HG03025 (cell line): Measurements from ENCODE around the gene COL5A1.

Experiments used
- ATAC-seq: cut with Tn5 transposase; IDR thresholded peaks from one replicate; pipeline ENCODE4 v1.9.1; 2021; ENCODE audit warnings: mild to moderate bottlenecking, moderate library complexity; ENCODE audit not compliant: unreplicated experiment, low FRiP score

Gene COL5A1

DNA sequence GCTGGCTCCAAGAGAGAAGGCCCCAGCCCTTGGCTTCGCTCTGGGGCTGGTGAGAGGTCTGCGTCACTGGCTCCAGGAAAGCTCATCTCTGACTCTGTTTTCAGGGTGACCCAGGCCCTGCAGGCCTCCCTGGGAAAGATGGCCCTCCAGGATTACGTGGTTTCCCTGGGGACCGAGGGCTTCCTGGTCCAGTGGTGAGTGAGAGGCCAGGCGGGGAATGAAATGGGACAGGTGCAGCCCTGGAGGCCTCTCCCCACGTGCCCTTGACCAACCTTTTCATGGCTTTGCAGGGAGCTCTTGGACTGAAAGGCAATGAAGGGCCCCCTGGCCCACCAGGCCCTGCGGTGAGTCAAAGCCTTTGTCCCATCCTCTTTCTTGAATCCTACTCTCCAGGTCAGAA is 163.3 kb downstream of the COL5A1 start:
- ATAC-seq: no peak

DNA sequence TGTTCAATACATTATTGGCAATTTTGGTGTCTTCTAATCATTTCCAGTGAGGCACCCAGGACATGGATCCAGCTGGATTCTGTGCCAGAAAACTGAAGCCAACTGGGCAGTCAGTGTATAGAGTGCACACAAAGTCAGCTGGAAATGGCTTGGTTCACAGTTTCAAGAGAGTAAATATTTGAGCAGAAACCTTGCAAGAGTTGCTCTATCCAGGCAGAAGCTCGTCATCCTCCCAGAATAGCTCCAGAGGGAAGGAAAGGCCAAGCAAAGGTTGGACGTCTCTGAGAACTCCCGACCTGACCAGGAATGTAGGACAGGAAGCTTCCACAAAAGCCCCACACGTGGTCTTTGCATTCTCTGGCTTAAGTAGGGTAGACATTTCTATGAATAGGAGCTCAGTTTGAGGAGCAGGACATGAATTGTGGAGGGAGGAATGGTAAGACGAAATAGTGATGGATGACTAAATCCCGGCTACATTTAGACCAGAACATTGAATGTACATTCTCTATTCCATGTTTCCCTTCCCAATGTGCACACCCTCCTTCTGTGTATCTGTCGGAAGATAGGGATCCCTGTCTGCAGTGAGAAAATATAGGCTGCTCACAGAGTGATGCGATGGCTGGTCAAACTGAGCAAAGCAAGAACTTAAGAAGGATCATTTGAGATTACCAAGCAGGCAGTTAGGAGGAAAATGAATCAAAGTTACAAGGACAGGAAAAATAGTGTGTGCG is 166.3 kb downstream of the COL5A1 start:
- no peak for ATAC-seq

DNA sequence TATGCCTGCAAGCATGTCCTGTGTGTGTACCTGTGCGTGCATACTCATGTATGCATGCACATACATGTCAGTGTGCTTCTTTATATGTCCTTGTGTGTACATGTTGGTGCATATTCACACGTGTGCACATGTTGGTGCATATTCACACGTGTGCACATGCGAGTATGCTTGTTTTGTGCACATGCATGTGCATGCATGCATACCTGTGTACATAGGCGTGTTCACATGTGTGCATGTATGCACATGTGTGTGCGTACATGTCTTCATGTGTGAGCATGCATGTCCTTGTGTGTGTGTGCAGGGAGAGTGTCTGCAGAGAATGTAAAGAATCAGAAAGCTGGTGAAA is 166.8 kb downstream of the COL5A1 start:
- no peak for ATAC-seq

DNA sequence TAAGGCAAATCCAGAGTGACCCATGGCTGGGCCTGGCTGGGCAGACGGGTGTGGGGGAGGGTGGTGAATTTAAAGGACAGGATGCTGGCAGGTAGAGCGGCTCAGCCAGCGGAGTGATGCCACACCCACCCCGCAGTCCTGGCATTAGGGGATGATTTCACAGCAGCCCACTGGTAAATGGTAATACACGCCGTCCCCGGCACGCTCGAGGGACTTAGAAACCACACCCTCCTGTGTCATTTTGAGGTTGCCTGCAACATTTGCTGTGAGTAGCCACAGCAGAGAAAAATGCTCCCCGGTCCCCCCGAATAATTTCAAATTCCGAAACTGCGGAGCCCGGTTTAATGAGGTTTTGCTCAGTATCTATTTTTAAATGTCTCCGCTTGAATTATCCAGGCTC is 167.7 kb downstream of the COL5A1 start:
- ATAC-seq: no peak

DNA sequence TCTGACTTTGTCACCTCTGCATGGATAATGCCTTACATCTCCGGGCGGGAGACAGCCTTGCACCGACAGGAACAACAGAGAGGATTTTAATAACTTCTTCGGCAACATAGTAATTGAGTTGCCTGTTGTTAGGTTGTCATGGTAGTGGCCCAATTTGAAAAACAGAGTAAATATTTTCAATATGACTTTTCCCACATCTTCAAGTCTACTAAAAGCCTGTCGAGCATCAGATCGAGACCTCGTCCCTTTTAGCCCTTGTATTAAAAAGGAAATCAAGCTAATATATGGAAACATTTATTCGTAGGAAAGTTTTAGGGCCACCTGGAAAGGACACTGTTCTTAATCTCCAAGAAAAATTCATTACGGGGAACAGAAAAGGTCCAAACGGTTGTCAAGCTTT is 168.2 kb downstream of the COL5A1 start:
- no peak for ATAC-seq

DNA sequence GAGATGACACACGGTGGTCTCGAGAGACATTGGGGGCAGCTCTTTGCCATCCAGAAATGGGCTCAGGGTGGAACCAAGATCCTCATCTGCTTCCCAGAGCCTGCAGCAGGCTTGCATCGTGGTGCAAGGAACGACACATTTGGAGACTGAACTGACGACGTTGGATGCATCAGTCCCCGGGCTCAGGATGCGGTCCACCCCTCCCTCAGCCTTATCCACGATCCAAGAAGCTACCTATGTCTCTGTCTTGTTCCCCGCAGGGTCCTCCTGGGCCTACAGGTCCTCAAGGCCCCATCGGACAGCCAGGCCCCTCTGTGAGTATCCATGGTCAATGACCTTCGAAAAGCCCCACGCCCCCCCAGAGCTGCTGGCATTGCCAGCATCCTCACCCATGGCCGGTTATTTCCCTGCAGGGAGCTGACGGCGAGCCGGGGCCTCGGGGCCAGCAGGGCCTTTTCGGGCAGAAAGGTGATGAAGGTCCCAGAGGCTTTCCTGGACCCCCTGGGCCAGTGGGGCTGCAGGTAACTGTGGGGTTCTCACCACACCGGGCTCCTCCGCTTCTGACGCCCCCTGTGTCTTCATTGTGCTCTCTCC is 169.6 kb downstream of the COL5A1 start:
- ATAC-seq: no peak

DNA sequence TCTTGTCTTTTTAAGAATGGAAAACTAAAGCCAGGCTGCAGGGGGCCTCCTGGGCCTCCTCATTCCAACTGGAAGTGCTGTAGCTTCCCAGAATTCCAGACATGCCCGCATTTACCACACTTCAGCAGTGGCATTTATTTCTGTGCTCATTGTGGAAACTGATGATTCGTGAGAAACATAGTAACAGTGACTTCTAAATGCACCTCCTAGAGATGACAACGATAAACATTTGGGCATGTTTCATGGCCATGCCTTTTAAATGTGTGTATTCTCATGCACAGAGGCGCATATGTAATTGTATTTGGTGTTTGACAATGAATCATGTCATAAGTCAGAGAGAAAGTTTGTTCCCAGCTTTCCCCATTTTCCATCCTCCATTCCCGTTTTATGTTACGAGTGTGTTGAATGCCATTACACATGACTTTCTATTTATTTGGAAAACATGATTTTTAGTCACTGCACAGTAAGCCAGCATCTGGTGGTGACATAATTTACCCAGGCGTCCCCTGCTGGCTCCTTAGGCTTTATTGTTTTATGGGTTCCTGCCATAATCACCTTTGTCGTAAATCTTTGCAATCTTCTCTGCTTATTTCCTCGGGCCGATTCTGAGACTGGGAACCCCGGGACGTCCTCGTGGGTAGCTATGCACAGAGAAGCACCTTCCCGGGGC is 170.2 kb downstream of the COL5A1 start:
- no peak for ATAC-seq

DNA sequence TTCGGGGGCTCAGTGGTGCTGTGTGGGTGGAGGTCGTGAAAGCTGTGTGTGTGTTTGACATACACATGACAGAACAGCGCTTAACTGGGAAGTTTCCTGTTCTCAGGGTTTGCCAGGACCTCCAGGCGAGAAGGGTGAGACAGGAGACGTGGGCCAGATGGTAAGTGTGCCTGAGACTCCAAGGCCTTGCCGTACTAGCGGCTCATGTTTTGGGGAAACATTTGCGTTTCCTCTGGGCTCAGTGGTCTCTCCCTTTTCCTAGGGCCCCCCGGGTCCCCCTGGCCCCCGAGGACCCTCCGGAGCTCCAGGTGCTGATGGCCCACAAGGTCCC is 170.7 kb downstream of the COL5A1 start:
- ATAC-seq: no peak

DNA sequence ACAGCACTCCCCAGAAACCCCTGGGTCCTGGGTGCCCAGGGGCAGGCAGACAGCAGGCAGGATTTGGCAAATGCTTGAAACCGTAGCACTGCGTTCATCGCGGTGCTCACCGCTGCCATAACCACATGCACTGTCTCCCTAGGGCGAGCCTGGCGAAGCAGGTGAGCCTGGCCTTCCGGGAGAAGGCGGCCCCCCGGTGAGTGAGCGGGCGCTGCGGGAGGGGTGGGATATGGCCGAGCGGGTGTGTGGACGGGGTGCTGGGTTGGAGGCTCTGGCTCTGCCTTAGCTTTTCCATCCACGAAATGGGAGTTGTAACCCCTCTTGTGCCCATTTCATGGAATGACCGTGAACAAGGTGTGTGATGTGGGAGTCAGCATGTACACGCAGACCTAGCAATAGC is 172.2 kb downstream of the COL5A1 start:
- no peak for ATAC-seq

DNA sequence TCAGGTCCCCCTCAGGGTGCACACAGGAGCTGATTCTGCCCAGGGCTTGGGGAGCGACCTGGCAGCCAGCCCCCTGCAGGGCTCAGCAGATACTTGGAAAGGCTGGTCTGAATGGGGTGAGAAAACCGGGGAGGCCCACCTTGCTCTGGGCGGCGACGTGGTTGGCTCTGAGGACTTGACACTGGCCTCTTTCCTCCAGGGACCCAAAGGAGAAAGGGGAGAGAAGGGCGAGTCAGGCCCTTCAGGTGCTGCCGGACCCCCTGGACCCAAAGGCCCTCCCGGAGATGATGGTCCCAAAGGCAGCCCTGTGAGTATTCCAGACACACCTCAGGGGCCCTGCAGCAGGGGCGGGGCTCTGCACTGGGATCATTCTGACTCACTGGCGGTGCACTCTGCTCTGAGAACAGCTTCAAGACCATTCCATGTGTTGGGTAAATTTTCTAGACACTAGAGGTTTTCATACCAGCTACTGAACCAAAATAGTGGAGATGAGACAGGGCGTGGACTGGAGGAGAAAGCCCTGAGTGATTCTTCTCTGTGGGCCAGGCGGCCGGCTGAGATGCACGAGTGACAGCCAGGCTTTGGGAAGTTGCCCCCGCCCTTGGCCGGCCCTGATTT is 173.1 kb downstream of the COL5A1 start:
- no peak for ATAC-seq

DNA sequence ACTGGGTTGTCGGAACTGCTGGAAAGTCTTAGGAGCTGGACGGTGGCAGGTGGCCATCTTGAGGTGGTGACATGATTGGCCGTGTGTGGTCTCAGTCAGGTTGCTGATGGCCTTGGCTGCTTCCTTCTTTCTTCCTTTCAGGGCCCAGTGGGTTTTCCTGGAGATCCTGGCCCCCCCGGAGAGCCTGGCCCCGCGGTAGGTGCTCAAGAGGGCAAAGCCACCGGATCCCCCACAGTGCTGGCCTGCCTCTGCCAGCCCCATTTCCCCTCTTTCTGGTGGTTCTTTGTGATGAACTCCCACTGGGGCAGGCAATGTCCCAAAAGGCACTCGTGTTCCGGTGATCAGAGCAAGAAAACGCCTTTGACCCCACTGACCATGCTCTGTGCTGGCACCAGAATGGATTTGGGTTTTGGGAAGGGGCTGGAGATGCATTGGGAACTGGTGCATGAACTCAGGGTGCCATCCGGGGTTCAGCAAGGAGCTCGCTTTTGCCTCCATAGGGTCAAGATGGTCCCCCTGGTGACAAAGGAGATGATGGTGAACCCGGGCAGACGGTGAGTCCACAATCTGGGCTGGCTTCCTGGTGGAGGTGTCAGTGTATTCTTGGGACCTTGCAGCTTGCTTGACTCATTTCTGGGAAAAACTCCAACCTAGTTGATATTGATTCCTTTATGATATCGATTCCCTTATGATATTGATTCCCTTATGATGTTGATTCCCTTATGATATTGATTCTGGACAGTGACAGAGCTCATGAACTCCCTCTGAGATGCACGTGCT is 174.0 kb downstream of the COL5A1 start:
- ATAC-seq: no peak

DNA sequence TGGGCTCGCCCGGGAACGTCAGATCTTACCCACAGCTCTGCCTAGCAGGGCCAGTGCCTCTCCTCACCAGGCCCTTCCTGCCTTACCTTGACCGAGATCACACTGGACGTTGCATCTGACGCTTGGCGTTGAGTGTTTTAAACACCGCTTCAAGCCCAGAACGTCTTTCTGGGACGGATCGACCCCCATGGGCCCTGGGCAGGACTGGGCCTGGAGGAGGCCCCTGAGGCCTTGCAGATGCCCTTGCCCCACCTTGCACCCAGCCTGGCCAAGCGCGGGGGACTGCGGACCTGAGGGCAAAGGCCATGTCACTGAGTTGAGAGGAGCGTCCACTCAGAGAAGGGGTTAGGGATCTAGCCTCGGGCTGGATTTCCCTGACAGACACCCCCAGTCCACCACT is 174.7 kb downstream of the COL5A1 start:
- no peak for ATAC-seq

DNA sequence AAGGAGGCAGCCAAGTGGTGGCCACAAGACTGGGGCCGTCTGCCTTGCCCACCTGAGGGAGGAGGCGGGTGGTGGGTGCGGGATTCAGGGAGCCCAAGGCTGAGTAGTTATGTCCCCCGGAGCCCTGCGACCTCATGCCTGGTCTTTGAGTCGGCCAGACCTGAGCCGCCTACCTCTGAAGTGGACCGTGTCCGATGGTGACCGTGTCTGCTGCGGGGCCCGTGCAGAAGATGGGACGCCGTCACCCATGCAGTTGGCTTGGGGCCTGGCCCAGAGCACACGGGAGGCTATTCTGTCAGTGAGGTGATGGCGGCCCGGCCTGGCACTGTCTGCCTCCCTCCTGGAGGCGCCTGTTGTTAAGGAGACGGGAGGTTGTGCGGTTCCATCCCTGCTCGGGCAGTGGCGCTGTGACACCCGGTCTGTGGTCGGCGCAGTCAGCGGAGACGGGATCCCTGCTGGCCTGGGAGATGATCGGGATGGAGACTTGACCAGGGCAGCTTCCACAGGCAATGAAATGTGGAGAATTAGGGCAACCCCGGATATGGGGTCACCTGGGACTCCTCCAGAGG is 176.5 kb downstream of the COL5A1 start:
- no peak for ATAC-seq

DNA sequence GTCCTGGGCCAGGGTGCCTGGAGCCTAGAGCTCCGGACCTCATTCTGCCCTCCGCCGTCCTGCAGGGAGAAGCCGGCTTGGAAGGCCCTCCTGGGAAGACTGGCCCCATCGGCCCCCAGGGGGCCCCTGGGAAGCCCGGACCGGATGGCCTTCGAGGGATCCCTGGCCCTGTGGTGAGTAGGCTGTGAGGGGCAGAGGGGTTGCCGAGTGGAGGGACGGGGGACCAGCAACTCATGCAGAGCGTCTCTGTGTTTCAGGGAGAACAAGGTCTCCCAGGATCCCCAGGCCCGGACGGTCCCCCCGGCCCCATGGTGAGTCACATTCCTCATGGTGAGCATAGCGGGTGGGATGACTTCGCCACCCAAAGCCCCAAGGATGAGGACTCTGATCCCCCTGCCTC is 177.0 kb downstream of the COL5A1 start:
- no peak for ATAC-seq

DNA sequence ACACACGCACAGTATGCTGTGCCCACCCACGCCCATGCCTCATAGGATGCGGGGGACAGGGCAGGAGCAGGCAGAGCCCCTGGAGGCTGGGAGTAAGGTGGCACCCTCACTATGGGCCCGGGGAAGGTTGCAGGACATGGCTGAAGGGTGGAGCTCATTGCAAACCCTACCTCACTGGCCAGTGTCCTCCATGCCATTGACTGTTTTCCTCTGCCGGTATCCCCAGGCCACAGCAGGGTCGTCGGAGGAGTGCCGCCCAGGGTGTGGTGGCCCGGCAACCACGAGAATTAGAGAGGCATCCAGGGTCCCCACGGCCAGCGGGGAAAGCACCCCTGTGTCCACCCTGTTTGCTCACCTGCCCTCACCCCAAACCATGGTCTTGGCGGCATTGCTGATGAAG is 179.3 kb downstream of the COL5A1 start:
- no peak for ATAC-seq

DNA sequence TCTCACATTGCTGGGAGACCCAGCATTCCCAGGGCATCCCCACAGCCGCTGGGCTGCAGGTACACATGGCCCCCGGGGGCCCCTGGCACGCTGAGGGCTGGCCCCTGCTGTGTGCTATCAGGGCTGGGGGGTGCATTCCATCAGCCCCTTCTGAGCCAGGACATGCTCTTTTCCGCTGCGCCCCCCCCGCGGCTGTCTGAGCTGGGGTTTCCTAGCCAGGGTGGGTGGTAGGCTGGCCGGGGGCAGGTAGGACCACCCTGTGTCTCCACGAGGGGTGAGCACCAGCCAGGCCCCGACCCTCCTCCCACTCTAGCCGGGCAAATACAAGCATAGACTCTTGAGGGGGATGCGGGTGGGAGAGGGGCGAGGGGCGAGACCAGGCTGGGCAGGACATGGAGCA is 180.9 kb downstream of the COL5A1 start:
- no peak for ATAC-seq

DNA sequence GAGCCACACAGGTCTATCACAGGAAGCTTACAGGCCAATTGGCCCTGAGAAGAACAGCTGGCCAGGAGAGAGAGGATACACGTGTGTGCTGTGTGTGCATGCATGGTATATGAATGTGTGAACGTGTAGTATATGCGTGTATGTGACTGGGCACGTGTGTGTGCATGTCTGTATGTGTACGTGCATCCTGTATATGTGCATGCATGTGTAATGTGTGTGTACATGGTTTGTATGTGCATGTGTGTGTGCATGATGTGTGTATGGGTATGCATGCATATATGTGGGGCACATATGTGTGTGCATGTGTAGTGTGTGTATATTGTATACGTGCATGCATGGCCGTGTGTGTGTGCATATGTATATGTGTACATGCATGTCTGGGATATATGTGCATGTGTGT is 182.0 kb downstream of the COL5A1 start:
- no peak for ATAC-seq

DNA sequence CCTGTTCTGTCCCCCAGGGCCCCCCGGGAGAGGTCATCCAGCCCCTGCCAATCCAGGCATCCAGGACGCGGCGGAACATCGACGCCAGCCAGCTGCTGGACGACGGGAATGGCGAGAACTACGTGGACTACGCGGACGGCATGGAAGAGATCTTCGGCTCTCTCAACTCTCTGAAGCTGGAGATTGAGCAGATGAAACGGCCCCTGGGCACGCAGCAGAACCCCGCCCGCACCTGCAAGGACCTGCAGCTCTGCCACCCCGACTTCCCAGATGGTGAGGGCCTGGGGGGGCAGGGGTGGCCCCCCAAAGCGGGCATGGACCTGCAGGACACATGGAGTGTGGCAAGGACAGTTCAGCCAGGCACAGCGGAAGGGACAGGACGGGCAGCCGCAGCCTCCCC is 183.0 kb downstream of the COL5A1 start:
- no peak for ATAC-seq

DNA sequence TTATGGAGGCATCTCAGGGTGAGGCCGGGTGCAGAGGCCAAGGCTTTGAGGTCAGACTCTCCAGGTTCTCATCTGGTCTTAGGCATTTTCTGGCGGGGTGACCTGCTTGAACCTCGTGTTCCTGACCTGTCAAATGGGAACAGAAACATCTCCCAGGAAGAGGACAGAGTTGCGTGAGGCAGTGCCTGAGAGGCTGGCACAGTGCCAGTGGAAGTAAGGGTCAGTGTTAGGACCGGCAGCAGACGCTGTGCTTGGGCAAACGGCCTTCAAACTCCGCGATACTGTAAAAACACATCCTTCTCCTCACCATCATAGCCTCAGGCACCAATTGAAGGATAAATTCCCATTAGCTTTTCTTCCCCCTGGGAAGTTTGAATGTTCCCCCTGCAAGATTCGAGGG is 183.4 kb downstream of the COL5A1 start:
- no peak for ATAC-seq

DNA sequence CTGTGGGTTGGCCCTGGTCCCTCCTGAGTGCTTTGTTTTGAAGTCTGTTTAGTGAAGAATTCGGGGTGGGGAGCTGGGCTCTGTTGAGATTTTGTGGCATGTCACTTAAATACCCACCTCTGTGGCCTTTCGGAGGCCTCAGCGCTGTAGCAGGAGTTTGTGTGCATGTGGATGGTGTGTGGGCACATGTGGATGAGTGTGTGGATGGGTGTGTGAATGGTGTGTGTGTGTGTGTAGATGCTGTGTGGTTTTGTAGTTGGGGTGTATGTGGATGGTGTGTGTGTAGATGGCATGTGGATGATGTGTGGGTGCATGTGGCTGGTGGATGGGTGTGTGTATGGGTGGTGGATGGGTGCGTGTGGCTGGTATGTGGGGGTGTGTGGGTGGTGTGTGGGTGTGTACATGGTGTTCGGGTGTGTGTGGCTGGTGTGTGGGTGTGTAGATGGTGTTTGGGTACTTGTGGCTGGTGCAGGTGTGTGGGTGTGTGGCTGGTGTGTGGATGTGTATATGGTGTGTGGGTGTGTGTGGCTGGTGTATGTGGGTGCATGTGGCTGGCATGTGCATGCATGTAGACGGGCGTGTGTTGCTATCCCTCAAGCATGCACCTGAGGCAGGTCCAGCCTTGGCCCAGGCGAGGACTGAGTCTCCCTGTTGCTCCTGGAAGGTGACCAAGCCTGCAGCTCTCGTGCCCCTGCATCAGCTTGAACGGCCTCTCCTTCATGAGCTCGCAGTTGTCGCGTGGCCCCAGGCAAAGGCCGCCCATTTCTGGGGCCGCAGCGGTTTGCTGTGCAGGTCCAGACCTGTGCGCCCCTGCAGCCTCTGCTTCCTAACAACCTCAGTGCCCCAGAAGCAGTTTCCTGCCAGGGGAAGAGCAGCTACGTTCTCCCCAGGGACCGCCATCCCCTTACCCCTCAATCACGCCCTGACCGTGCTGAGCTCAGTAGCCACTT is 185.0 kb downstream of the COL5A1 start:
- no peak for ATAC-seq
